Mesenchymal stem cell (in vitro differentiated cells and primary cell): Measurements from ENCODE around the gene NBEAL1.
A peak's percentile ranks its signal among the peaks of the same experiment; 100 is the strongest.
"Not testable (repeated sequence)": the region's sequence is repeated elsewhere in the genome, so short reads cannot be mapped to it uniquely, and the experiment has no call there.

Experiments used
- DNase-seq: peaks from one replicate; pipeline ENCODE4 v3.0.0-alpha.2; 2013
- H2AFZ ChIP-seq: one replicate; pipeline ENCODE4 v1.6.1; 2013; ENCODE audit warnings: low read depth, mild to moderate bottlenecking, control low read depth, inconsistent platforms, low read length, moderate library complexity
- H2AK5ac ChIP-seq: 2 replicates; pipeline ENCODE4 v1.6.1; 2013; ENCODE audit warnings: low read length, moderate library complexity, mild to moderate bottlenecking, inconsistent platforms; ENCODE audit not compliant: severe bottlenecking
- H2BK120ac ChIP-seq: one replicate; pipeline ENCODE4 v1.6.1; 2013; ENCODE audit warnings: low read depth, mild to moderate bottlenecking, inconsistent platforms, low read length, moderate library complexity
- H2BK12ac ChIP-seq, 2 experiments: one replicate each; pipeline ENCODE4 v1.6.1; 2013; ENCODE audit warnings: inconsistent platforms in 2 of 2, low read length in 2 of 2, mild to moderate bottlenecking in 2 of 2, moderate library complexity in 2 of 2, control low read depth in 1 of 2
- H2BK15ac ChIP-seq: one replicate; pipeline ENCODE4 v1.6.1; 2013; ENCODE audit warnings: mild to moderate bottlenecking, low read depth, inconsistent platforms; ENCODE audit not compliant: poor library complexity, severe bottlenecking
- H2BK5ac ChIP-seq: 2 replicates; pipeline ENCODE4 v1.6.1; 2013; ENCODE audit warnings: low read depth, mild to moderate bottlenecking, low read length, control low read depth, inconsistent platforms; ENCODE audit not compliant: poor library complexity, severe bottlenecking
- H3K14ac ChIP-seq, 2 experiments: one replicate each; pipeline ENCODE4 v1.6.1; 2013; ENCODE audit warnings: inconsistent platforms in 2 of 2, low read length in 2 of 2, control low read depth in 1 of 2, mild to moderate bottlenecking in 1 of 2, moderate library complexity in 1 of 2
- H3K18ac ChIP-seq, 2 experiments: one replicate each; pipeline ENCODE4 v1.6.1; 2013; ENCODE audit warnings: inconsistent platforms in 2 of 2, low read length in 2 of 2, control low read depth in 1 of 2, low read depth in 1 of 2, mild to moderate bottlenecking in 1 of 2
- H3K23ac ChIP-seq, 2 experiments: one replicate each; pipeline ENCODE4 v1.6.1; 2013; ENCODE audit warnings: inconsistent platforms in 2 of 2, low read length in 2 of 2, mild to moderate bottlenecking in 2 of 2, moderate library complexity in 2 of 2, control low read depth in 1 of 2
- H3K27ac ChIP-seq: 2 replicates; pipeline ENCODE4 v1.5.1; 2013; ENCODE audit warnings: mild to moderate bottlenecking, moderate library complexity, low read length, control low read depth, inconsistent platforms; ENCODE audit not compliant: poor library complexity, severe bottlenecking
- H3K27me3 ChIP-seq, 2 experiments: 2 replicates each; pipeline versions ENCODE4 v1.6.1 to v1.7.0; 2013; ENCODE audit warnings: low read length in 2 of 2, mild to moderate bottlenecking in 2 of 2, moderate library complexity in 2 of 2, control low read depth in 1 of 2, inconsistent platforms in 1 of 2; ENCODE audit not compliant: control insufficient read depth in 1 of 2, insufficient read depth in 1 of 2
- H3K36me3 ChIP-seq, 2 experiments: 2 replicates each; pipeline versions ENCODE4 v1.6.1 to v1.7.0; 2013; ENCODE audit warnings: low read length in 2 of 2, control low read depth in 1 of 2, inconsistent platforms in 1 of 2, low read depth in 1 of 2, mild to moderate bottlenecking in 1 of 2; ENCODE audit not compliant: insufficient read depth in 2 of 2, control insufficient read depth in 1 of 2
- H3K4ac ChIP-seq, 2 experiments: one replicate each; pipeline ENCODE4 v1.6.1; 2013; ENCODE audit warnings: inconsistent platforms in 2 of 2, low read length in 2 of 2, mild to moderate bottlenecking in 2 of 2, moderate library complexity in 2 of 2, control low read depth in 1 of 2, low read depth in 1 of 2
- H3K4me1 ChIP-seq: 2 replicates; pipeline ENCODE4 v1.6.1; 2013; ENCODE audit warnings: low read depth, low read length, control low read depth; ENCODE audit not compliant: control insufficient read depth, insufficient read depth
- H3K4me2 ChIP-seq: 2 replicates; pipeline ENCODE4 v1.6.1; 2013; ENCODE audit warnings: low read length, mild to moderate bottlenecking, inconsistent platforms; ENCODE audit not compliant: poor library complexity, severe bottlenecking
- H3K4me3 ChIP-seq, 2 experiments: 2 replicates each; pipeline versions ENCODE4 v1.5.1 to v1.7.0; 2013; ENCODE audit warnings: low read length in 2 of 2, mild to moderate bottlenecking in 2 of 2, control low read depth in 1 of 2, low read depth in 1 of 2; ENCODE audit not compliant: insufficient read depth in 1 of 2
- H3K79me1 ChIP-seq: replicated peaks from 2 replicates; pipeline ENCODE4 v1.6.1; 2013; ENCODE audit warnings: mild to moderate bottlenecking, control low read depth, low read length, inconsistent platforms; ENCODE audit not compliant: poor library complexity, severe bottlenecking
- H3K9ac ChIP-seq: 2 replicates; pipeline ENCODE4 v1.7.0; 2013; ENCODE audit warnings: mild to moderate bottlenecking, low read length, moderate library complexity
- H3K9me3 ChIP-seq: 2 replicates; pipeline ENCODE4 v1.7.0; 2013; ENCODE audit warnings: mild to moderate bottlenecking, low read length; ENCODE audit not compliant: control insufficient read depth
- H4K8ac ChIP-seq: one replicate; pipeline ENCODE4 v1.6.1; 2013; ENCODE audit warnings: inconsistent platforms, mild to moderate bottlenecking, low read length, moderate library complexity
- H4K91ac ChIP-seq: one replicate; pipeline ENCODE4 v1.6.1; 2013; ENCODE audit warnings: mild to moderate bottlenecking, low read length, inconsistent platforms
- WGBS: methylation state at CpG from one replicate; pipeline ENCODE4 v1.1.7; 2013; ENCODE audit warnings: mixed read lengths; 5-methylcytosine and 5-hydroxymethylcytosine counted together

NBEAL1 gene

GRCh38 chr2:203059567-203060240, 45.0 kb downstream of the NBEAL1 start:
- no peak overlapping the region for H2BK15ac ChIP-seq
- no peak overlapping the region for H2BK5ac ChIP-seq
- no peak overlapping the region for H4K91ac ChIP-seq
- H3K79me1 ChIP-seq, result peaks cover 18% of the 10 kb centered on the region
- WGBS, result 92% methylated on average over 4 of the region's 5 CpGs
- no peak overlapping the region for H3K9ac ChIP-seq
- H3K27me3 ChIP-seq, result no peaks in the 10 kb centered on the region
- no peak overlapping the region for H3K4me2 ChIP-seq
- no peak overlapping the region for H2BK120ac ChIP-seq
- no peak overlapping the region for H2AFZ ChIP-seq
- no peak overlapping the region for H3K27ac ChIP-seq
- no peak overlapping the region for H3K18ac ChIP-seq
- no peak overlapping the region for H2AK5ac ChIP-seq
- H3K4ac ChIP-seq, result no peak overlapping the region
- DNase-seq, result no peak
- H3K9me3 ChIP-seq, result no peaks in the 10 kb centered on the region
- peaks cover 3% of the 10 kb centered on the region for H3K4me1 ChIP-seq
- no peak overlapping the region for H4K8ac ChIP-seq
- H3K23ac ChIP-seq, result no peak overlapping the region
- H3K4me3 ChIP-seq, result no peak overlapping the region
- no peak overlapping the region for H3K14ac ChIP-seq
- H3K36me3 ChIP-seq, result peaks cover 15 to 74% of the 10 kb centered on the region in 2 experiments
- H2BK12ac ChIP-seq, result no peak overlapping the region

- peaks cover 13 to 75% of the 10 kb centered on the region in 2 experiments for H3K36me3 ChIP-seq
- H3K14ac ChIP-seq, result no peak overlapping the region
- no peak overlapping the region for H2AK5ac ChIP-seq
- H3K18ac ChIP-seq, result no peak overlapping the region
- no peak overlapping the region for H4K91ac ChIP-seq
- H3K9me3 ChIP-seq, result no peaks in the 10 kb centered on the region
- H3K4ac ChIP-seq, result no peak overlapping the region
- no peak overlapping the region for H3K9ac ChIP-seq
- no peaks in the 10 kb centered on the region for H3K27me3 ChIP-seq
- no peak overlapping the region for H2AFZ ChIP-seq
- H2BK15ac ChIP-seq, result no peak overlapping the region
- H3K4me2 ChIP-seq, result no peak overlapping the region
- peak; percentile 90 for DNase-seq
- peaks cover 15% of the 10 kb centered on the region for H3K79me1 ChIP-seq
- H2BK12ac ChIP-seq, result no peak overlapping the region
- no peak overlapping the region for H2BK5ac ChIP-seq
- H2BK120ac ChIP-seq, result no peak overlapping the region
- no peak overlapping the region for H4K8ac ChIP-seq
- H3K4me3 ChIP-seq, result no peak overlapping the region
- H3K23ac ChIP-seq, result no peak overlapping the region
- WGBS, result no CpG with 5 or more reads among the region's 4 CpGs
- peaks cover 3% of the 10 kb centered on the region for H3K4me1 ChIP-seq
- peak overlapping the region; percentile 70 for H3K27ac ChIP-seq
Observed at GRCh38 chr2:203061346-203061745, 46.7 kb downstream of the NBEAL1 start.

GRCh38 chr2:203062126-203062525, 47.5 kb downstream of the NBEAL1 start:
- Histone ChIP-seq H3K27me3 (no peaks in the 10 kb centered on the region), H2AK5ac (peak overlapping the region; percentile 83), H2AFZ (no peak overlapping the region), H3K27ac (peak overlapping the region; percentile 70), H4K91ac (no peak overlapping the region), H3K9me3 (no peaks in the 10 kb centered on the region), H3K36me3 (peaks cover 18 to 73% of the 10 kb centered on the region in 2 experiments), H3K4ac (peak overlapping the region in 1 of 2 experiments; percentile 49), H2BK12ac (no peak overlapping the region), H2BK5ac (no peak overlapping the region), H3K79me1 (peaks cover 15% of the 10 kb centered on the region), H3K4me3 (no peak overlapping the region), H2BK120ac (no peak overlapping the region), H3K4me1 (peaks cover 3% of the 10 kb centered on the region), H3K4me2 (no peak overlapping the region), H3K9ac (no peak overlapping the region), H3K14ac (no peak overlapping the region), H3K18ac (peak overlapping the region in 1 of 2 experiments; percentile 52), H2BK15ac (no peak overlapping the region), H4K8ac (no peak overlapping the region), H3K23ac (no peak overlapping the region)
- peak; percentile 78 for DNase-seq
- 41% methylated on average over 3 of the region's 3 CpGs for WGBS

- H2AK5ac ChIP-seq, H4K8ac ChIP-seq, H2AFZ ChIP-seq, H3K4me3 ChIP-seq, DNase-seq, H2BK5ac ChIP-seq, H4K91ac ChIP-seq, H2BK12ac ChIP-seq, H2BK15ac ChIP-seq, H3K27me3 ChIP-seq, H3K4ac ChIP-seq, H3K9ac ChIP-seq, H3K4me1 ChIP-seq, H2BK120ac ChIP-seq, H3K18ac ChIP-seq, H3K4me2 ChIP-seq, H3K14ac ChIP-seq, H3K9me3 ChIP-seq, H3K23ac ChIP-seq, H3K27ac ChIP-seq: not testable (repeated sequence)
- peaks cover 14% of the 10 kb centered on the region for H3K79me1 ChIP-seq
- peaks cover 17 to 77% of the 10 kb centered on the region in 2 experiments for H3K36me3 ChIP-seq
- WGBS, result over 99% methylated on average over 32 of the region's 36 CpGs
Observed at GRCh38 chr2:203066519-203067091, 51.9 kb downstream of the NBEAL1 start.
